GM12873 (cell line): ENCODE measurements around the gene PRDM16.

Experiments used
- TF ChIP-seq, protein P1 (sequence below): IDR thresholded peaks from 2 replicates; pipeline ENCODE4 v1.5.1; 2012; ENCODE audit warnings: low read depth, mild to moderate bottlenecking, moderate library complexity, low read length, control low read depth; ENCODE audit not compliant: insufficient read depth; ENCODE audit errors: missing control alignments

Gene PRDM16

DNA sequence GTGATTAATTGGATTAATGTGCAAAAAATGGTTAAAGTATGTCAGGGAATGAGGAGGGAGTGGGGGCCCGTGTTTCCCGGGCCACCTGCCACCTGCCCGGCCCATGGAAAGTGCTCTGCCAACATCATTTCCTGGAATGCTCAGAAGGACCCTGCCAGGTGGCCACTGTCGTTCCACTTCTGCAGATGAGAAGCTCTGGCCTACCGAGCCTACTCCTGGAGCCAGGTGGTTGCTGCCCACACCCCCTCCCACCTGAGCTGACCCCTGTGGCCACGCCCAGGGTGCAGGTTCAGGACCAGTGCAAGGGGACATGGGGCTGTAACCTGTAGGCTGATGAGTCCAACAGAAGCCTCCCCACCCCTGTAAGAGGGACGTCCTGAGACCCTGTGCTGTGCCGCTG lies 99.7 kb downstream of the PRDM16 start:
- TF ChIP-seq, protein P1, sequence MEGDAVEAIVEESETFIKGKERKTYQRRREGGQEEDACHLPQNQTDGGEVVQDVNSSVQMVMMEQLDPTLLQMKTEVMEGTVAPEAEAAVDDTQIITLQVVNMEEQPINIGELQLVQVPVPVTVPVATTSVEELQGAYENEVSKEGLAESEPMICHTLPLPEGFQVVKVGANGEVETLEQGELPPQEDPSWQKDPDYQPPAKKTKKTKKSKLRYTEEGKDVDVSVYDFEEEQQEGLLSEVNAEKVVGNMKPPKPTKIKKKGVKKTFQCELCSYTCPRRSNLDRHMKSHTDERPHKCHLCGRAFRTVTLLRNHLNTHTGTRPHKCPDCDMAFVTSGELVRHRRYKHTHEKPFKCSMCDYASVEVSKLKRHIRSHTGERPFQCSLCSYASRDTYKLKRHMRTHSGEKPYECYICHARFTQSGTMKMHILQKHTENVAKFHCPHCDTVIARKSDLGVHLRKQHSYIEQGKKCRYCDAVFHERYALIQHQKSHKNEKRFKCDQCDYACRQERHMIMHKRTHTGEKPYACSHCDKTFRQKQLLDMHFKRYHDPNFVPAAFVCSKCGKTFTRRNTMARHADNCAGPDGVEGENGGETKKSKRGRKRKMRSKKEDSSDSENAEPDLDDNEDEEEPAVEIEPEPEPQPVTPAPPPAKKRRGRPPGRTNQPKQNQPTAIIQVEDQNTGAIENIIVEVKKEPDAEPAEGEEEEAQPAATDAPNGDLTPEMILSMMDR = no peak

DNA sequence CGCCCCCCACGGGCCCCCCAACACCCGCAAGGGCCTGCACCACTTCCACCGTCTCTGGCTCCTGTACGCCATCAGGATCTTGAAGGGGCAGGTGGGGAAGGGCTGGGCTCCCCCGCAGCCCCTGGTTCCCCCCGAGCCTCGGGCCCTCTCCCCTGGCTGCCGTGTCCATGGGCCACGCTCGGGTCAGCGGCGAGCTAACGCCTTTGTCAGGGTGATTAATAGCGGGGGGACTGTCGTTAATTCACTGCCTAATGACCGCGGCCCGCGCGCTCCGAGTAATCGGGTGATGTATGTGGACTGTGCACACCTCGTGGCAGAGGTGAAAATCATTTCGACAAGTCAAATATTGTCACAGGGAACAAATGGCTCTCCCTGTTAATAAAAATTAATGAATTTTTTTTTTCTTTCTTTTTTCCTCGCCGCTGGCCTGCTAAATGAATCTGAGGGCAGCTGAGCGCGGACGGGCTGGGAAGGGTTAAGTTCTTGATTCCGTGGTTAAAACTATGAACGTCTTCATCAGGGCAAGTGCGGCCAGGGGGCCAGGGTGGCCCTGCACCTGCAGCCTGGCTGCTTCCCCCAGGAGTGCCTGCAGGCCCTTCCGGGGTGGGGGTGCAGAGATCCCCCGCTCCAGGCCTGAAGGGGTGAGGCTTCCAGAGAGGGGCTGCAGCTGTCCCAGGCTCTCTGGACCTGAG lies 100.8 kb downstream of the PRDM16 start:
- TF ChIP-seq, protein P1 = no peak

DNA sequence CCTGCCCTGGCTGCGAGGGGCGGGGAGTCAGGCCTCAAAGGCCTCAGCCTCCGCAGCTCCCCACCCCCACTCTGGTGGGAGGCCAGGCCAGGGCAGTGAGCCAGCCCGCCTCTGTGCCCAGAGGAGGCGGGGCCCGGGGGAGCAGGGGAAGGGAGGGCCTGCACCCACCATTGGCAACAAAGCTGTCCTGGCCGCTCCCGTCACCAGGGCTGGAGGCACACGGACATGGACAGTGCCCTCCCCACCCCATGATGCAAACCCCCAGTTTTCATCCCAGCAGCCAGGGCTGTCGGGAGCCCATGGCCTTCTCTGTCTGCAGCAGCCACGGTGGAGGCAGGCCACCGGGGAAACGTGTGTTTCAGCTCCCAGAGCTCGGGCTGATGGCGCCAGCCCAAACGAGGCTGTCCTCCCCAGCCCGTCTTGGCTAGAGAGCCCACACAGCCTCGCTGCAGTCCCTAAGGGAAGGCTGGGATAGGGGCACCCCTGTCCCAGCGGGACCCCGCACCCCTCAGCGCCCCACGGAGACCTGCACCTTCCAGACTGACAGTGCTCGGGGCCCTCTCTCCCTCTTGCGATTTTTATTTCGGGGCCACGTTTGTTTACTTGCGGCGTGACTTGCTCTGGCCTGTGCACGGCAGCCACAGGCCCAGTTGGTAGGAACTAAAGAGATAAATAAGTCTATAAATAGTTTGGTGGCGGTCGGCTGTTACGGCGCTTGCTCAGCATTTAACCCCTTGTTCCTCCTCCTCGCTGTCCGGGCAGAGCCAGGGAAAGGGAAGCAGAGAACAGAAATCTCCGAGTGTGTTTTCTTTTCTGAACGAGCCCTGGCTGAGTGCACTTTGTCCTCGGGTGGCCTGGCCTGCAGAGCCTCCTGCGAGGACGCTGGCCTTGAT lies 101.8 kb downstream of the PRDM16 start:
- TF ChIP-seq, protein P1 = no peak

DNA sequence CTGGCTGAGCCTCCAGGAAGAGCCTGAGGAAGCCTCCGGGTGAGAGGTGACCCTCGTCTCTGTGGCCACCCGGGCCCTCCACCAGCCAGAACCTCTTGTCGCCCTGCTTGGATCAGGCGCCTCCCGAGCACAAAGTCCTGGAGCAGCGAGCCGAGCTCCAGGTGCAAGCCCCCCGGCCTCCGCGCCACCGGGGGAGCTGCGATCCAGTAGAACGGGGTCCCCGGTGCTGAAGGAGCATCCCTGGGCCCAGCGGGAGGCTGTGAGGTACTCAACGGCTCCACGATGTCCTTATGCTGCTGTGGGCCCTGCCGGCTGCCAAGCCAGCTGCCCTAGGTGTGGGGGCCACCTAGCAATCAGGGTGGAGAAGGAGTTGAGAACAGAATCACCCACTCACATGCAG lies 102.8 kb downstream of the PRDM16 start:
- TF ChIP-seq, protein P1 = no peak

DNA sequence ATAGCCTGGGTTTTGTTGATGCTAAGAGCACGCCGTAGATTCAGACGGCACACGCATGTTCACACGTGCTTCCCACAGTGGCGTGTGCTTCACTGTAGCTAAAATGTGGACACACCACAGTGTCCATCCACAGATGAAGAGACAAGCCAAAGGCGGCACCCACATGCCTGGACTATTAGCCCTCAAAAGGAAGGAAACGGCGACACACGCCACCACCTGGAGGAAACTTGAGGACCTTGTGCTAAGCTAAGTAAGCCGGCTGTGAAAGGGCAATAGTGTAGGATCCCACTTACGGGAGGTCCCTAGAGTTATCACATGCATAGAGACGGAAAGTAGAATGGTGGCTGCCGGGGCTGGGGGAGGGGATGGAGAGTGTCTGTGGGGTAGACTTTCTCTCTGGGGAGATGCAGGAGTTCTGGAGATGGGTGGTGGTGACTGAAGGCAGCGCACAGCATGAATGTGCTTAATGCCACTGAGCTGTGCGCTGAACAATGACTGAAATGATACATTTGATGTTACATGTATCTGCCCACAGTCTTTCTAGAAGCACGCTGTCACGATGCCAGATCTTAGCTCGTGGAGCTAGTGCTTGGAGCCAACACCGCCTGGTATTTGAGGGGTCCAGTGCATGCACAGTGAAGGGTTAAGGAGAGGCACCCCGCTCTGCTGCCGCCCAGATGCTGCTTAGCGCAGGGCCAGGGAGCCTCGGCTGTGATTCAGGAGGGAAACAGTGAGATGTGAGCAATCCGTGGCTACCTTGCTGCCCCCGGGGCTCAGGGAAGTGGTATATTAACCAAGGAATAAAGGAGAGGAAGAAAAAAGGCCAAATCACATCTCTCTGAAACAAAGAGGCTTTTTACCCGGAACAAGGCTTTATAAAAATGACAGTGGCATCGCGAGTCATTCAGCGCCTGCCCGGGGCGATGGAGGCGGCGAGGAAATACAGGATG lies 103.7 kb downstream of the PRDM16 start:
- TF ChIP-seq, protein P1 = no peak

DNA sequence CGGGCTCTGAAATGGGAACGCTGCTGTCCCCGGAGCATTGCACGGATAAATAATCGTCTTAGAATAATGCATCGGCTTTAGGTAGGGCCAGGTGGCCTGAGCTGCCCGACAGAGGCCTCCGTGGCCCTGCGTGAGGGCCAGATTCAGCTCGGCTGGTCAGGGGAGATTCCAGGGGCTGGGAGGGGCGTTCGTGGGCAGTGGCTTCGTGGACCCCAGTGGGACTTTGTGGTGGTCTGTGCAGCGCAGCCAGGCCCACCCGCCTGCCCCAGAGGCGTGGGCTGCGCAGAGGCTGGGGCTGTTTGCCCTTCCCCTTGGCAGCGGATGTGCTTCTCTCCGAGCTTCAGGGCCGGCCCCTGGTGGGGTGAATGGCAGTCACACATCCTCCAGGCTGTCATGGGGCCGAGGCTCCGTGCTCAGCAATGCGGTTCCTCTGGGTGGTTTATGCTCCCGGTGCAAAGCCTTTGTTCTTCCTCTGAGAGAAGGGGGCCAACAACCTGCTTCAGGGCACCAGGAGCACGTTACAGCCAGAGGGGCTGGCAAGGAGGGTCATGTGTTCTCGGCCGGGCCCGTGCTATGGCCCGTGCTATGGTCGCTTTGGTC lies 104.5 kb downstream of the PRDM16 start:
- TF ChIP-seq, protein P1 = no peak
